Keratinocyte (primary cell): Measurements from ENCODE around the gene LTBP2. TPM values are rescaled to one million over a fixed set of nuclear protein-coding genes. Genes with fewer than 3 reads are reported as not detected.

ENCODE experiments used
- DNase-seq: peaks from one replicate; pipeline ENCODE4 v3.0.0-alpha.2; 2011; ENCODE audit warnings: low read depth, missing footprints, low spot score
- FAIRE-seq: peaks from 2 replicates; lab custom pipeline; 2011; peaks lifted over from hg19 to GRCh38; lab: Jason Lieb, UNC
- H2AFZ ChIP-seq: 2 replicates; pipeline ENCODE4 v1.6.0; 2012; ENCODE audit warnings: low read length, control low read depth, inconsistent platforms; ENCODE audit not compliant: control insufficient read depth
- H3K27ac ChIP-seq: 2 replicates; pipeline ENCODE4 v1.5.1; 2011; ENCODE audit warnings: low read length; ENCODE audit not compliant: control insufficient read depth, insufficient read depth
- H3K27me3 ChIP-seq: 3 replicates; pipeline ENCODE4 v1.6.0; 2011; ENCODE audit warnings: low read length; ENCODE audit not compliant: control insufficient read depth, insufficient read depth; ENCODE audit errors: extremely low read depth
- H3K36me3 ChIP-seq, 2 experiments: 2 replicates in 1 of 2; 3 replicates in 1 of 2; pipeline ENCODE4 v1.5.1; 2011; ENCODE audit warnings: low read length in 2 of 2, mild to moderate bottlenecking in 1 of 2; ENCODE audit not compliant: control insufficient read depth in 2 of 2, insufficient read depth in 2 of 2; ENCODE audit errors: extremely low read depth in 1 of 2
- H3K4me1 ChIP-seq: 3 replicates; pipeline ENCODE4 v1.5.1; 2011; ENCODE audit warnings: low read length; ENCODE audit not compliant: control insufficient read depth, insufficient read depth; ENCODE audit errors: extremely low read depth
- H3K4me2 ChIP-seq: 3 replicates; pipeline ENCODE4 v1.6.0; 2011; ENCODE audit warnings: low read depth, low read length; ENCODE audit not compliant: control insufficient read depth, insufficient read depth; ENCODE audit errors: extremely low read depth
- H3K4me3 ChIP-seq, 3 experiments: fragments of 200-600 bp in 1 of 3; sonication (generic) in 1 of 3; 2 replicates in 2 of 3; 3 replicates in 1 of 3; pipeline ENCODE4 v1.5.1; 2011 to 2016; ENCODE audit warnings: low read length in 3 of 3, mild to moderate bottlenecking in 3 of 3, control low read depth in 2 of 3, inconsistent platforms in 1 of 3, low read depth in 1 of 3, mixed read lengths in 1 of 3, mixed run types in 1 of 3, moderate library complexity in 1 of 3; ENCODE audit not compliant: control insufficient read depth in 2 of 3, insufficient read depth in 2 of 3; ENCODE audit errors: extremely low read depth in 1 of 3
- H3K79me2 ChIP-seq: 2 replicates; pipeline ENCODE4 v1.6.0; 2012; ENCODE audit warnings: low read length; ENCODE audit not compliant: control insufficient read depth, insufficient read depth
- H3K9ac ChIP-seq: 3 replicates; pipeline ENCODE4 v1.6.0; 2011; ENCODE audit warnings: low read length; ENCODE audit not compliant: control insufficient read depth, insufficient read depth; ENCODE audit errors: extremely low read depth
- H3K9me1 ChIP-seq: 3 replicates; pipeline ENCODE4 v1.6.0; 2011; ENCODE audit warnings: low read length; ENCODE audit not compliant: control insufficient read depth, insufficient read depth; ENCODE audit errors: extremely low read depth
- H3K9me3 ChIP-seq: 2 replicates; pipeline ENCODE4 v1.5.1; 2012; ENCODE audit warnings: low read depth, low read length; ENCODE audit not compliant: control insufficient read depth
- H4K20me1 ChIP-seq: 3 replicates; pipeline ENCODE4 v1.6.0; 2011; ENCODE audit warnings: low read length; ENCODE audit not compliant: control insufficient read depth, insufficient read depth; ENCODE audit errors: extremely low read depth
- CTCF ChIP-seq, 3 experiments: IDR thresholded peaks in 1 of 3; conservative IDR thresholded peaks in 1 of 3; optimal IDR thresholded peaks in 1 of 3; 2 replicates in 2 of 3; 3 replicates in 1 of 3; pipeline versions ENCODE3 to v1.5.1; 2011; ENCODE audit warnings: low read length in 3 of 3, mild to moderate bottlenecking in 3 of 3, moderate library complexity in 2 of 3, control low read depth in 1 of 3, inconsistent platforms in 1 of 3; ENCODE audit not compliant: insufficient read depth in 2 of 3; ENCODE audit errors: extremely low read depth in 1 of 3
- EZH2 ChIP-seq: IDR thresholded peaks from one replicate; pipeline ENCODE4 v1.6.1; 2012; ENCODE audit warnings: inconsistent platforms, mild to moderate bottlenecking, low read length, moderate library complexity
- dilution Hi-C: fragments of 300-500 bp; cut with MboI; formaldehyde crosslinking; loops from one replicate; pipeline ENCODE4 v1.7.0; 2020; ENCODE audit warnings: low sequenced_read_pairs; ENCODE audit not compliant: extremely low pct_ligation_motif_present
- polyA plus RNA-seq, 5 experiments: library from polyadenylated mRNA; depleted of rRNA in 3 of 5; stranded (reverse) in 3 of 5; stranded (forward) in 1 of 5; unstranded in 1 of 5; fragments of >200 nt; gene quantifications; 1 replicate in 1 of 5; 2 replicates in 3 of 5; 3 replicates in 1 of 5; pipeline versions ENCODE4 v1.2.1 to v1.2.3, GENCODE V29; 2011 to 2012; ENCODE audit warnings: missing spikeins in 2 of 5, low read depth in 1 of 5, low replicate concordance in 1 of 5

Gene LTBP2
- polyA plus RNA-seq, 1 donor (not counting 4 experiments of a cell fraction or from before 2014, with no cell fraction given), result 23.9 TPM

GRCh38 chr14:74654931-74655330 is 42.9 kb upstream of the LTBP2 start:
- no peak for DNase-seq
- Histone ChIP-seq H3K9me3 (no peaks in the 10 kb centered on the region), H4K20me1 (no peaks in the 10 kb centered on the region), H3K4me2 (no peak overlapping the region), H3K27ac (no peak overlapping the region), H3K27me3 (no peaks in the 10 kb centered on the region), H3K4me3 (no peak overlapping the region), H2AFZ (no peak overlapping the region), H3K9ac (no peak overlapping the region), H3K9me1 (no peaks in the 10 kb centered on the region), H3K36me3 (peaks cover 0 to 6% of the 10 kb centered on the region in 2 experiments), H3K4me1 (peaks cover 35% of the 10 kb centered on the region), H3K79me2 (no peaks in the 10 kb centered on the region)
- dilution Hi-C loops, result no loop called here
- TF ChIP-seq CTCF (optimal IDR thresholded peaks at IDR 0.05 in 1 of 3, IDR thresholded peaks at IDR 0.05 in 1 of 3, conservative IDR thresholded peaks at IDR 0.05 in 1 of 3; ENCODE audit: extremely low read depth in 1 of 3, insufficient read depth in 2 of 3, low read length in 3 of 3) (no peak), EZH2 (no peak)
- no peak for FAIRE-seq

- Histone ChIP-seq H3K9ac (no peak overlapping the region), H2AFZ (no peak overlapping the region), H3K27me3 (no peaks in the 10 kb centered on the region), H3K4me1 (peaks cover 37% of the 10 kb centered on the region), H3K36me3 (peaks cover 0 to 5% of the 10 kb centered on the region in 2 experiments), H3K9me3 (no peaks in the 10 kb centered on the region), H3K27ac (no peak overlapping the region), H4K20me1 (no peaks in the 10 kb centered on the region), H3K79me2 (no peaks in the 10 kb centered on the region), H3K4me2 (no peak overlapping the region), H3K9me1 (no peaks in the 10 kb centered on the region), H3K4me3 (no peak overlapping the region)
- TF ChIP-seq EZH2 (no peak), CTCF (optimal IDR thresholded peaks at IDR 0.05 in 1 of 3, IDR thresholded peaks at IDR 0.05 in 1 of 3, conservative IDR thresholded peaks at IDR 0.05 in 1 of 3; ENCODE audit: extremely low read depth in 1 of 3, insufficient read depth in 2 of 3, low read length in 3 of 3) (no peak)
- dilution Hi-C loops, result no loop called here
- FAIRE-seq (no peak), DNase-seq (no peak)
These were observed 41.5 kb upstream of the LTBP2 start for GRCh38 chr14:74653386-74654138.
